ENCODE data around the gene RCAN3.
"Not testable (repeated sequence)": the region's sequence is repeated elsewhere in the genome, so short reads cannot be mapped to it uniquely, and the experiment has no call there.

The RCAN3 gene

DNA sequence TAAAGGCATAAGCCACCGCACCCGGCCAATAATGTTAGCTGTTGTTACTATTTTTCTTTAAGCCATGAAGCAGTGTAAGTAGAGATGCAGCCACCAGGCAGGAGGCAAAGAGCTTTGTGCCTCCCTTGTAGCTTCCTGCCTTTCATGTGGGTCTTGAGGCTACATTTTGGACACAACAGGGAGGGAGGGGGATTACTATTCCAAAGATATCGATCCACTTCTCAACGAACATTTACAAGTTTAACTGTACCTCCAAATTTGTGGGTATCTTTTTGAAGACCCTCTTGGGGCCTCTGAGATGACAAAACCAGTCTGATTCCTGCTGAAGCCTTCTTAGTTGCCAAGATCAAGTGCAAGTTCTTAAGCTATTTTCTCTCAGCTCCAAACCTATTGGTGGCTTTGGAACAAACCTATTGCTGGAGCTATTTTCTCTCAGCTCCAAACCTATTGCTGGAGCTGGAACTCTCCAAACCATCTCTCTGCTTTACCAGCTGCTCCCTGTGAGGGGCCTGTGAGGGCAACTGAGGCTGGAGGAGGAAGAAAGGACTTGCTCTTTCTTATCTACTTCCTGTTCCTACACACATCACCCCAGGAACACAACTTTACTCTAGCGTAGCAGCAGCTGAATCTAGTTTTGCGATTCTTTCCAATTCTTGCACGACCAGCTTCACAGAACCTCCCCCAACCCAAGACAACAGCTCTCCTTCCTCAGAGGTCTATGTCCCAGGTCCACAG lies 16.1 kb upstream of the RCAN3 start:
- DNase-seq (ENCODE audit: low spot score), result no peak

DNA sequence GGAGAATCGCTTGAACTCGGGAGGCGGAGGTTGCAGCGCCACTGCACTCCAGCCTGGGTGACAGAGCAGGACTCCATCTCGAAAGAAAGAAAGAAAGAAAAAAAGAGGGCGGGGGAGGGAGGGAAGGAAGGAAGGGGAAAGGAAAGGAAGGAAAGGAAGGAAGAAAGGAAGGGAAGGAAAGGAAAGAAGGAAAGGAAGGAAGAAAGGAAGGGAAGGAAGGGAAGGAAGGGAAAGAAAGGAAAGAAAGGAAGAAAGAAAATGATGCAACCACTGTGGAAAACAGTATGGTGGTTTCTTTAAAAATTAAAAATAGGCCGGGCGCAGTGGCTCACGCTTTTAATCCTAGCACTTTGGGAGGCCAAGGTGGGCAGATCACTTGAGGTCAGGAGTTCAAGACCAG lies 15.2 kb upstream of the RCAN3 start:
- DNase-seq (ENCODE audit: low spot score), result no peak

GRCh38 chr1:24488159-24488558 lies 14.5 kb upstream of the RCAN3 start:
- not testable (repeated sequence) for DNase-seq (ENCODE audit: low spot score)

- no peak for DNase-seq (ENCODE audit: low spot score)
Observed at GRCh38 chr1:24489674-24490073, 13.0 kb upstream of the RCAN3 start.

DNA sequence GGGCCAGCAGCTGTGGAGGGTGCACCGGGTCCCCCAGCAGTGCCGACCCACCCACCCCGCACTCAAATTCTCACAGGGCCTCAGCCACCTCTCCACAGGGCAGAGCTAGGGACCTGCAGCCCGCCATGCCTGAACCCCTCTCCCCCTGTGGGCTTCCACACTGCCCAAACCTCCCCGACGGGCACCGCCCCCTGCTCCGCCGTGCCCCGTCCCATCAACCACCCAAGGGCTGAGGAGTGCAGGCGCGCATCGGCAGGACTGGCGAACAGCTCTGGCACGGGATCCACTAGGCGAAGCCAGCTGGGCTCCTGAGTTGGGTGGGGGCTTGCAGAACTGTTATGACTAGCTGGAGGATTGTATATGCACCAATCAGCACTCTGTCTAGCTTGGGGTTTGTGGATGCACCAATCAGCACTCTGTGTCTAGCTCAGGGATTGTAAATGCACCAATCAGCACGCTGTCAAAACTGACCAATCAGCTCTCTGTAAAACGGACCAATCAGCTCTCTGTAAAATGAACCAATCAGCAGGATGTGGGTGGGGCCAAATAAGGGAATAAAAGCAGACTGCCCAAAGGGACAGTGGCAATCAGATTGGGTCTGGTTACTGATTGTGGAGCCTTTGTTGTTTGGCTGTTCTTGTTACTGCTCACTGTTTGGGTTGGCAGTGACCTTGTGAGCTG lies 12.4 kb upstream of the RCAN3 start:
- no peak for DNase-seq (ENCODE audit: low spot score)

DNA sequence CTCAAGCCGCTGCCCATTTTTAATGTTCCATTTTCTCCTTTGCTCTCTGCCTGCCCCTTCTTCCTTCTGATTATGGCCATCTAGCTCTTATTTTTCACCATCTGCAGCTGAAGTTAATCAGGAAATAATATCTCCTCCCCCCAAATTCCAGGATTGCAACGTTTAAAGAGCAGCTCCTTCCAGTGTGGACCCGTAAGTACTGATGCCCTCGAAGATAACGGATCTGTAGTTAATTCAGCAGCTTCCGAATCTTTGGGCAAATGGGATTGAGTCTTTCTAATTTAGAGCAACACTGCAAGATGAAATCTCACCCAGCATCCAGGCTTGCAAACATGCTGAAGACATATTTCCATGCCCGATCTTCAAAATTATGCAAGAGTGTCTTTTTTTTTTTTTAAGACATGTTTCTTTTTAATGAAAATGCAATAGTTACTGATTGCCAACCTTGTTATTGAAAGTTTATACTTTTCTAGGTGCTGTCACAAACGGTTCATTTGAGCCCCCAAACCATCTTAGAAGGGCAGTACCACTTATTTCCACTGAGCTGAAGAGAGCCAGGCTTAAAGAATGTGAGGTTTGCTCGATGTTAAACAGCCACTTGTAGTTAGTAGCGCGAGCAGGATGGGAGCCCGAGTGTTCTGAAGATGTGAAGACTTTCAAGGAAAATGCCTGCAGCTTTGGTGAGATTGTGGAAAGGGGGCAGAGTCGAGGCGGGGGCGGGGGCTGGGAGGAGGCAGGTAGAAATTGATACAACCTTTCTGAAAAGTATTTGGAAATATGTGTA lies 10.9 kb upstream of the RCAN3 start:
- DNase-seq (ENCODE audit: low spot score), result peak; percentile 40

- not testable (repeated sequence) for DNase-seq (ENCODE audit: low spot score)
Observed at GRCh38 chr1:24492935-24493334, 9.7 kb upstream of the RCAN3 start.

GRCh38 chr1:24493785-24494184 lies 8.9 kb upstream of the RCAN3 start:
- no peak for DNase-seq (ENCODE audit: low spot score)

GRCh38 chr1:24498589-24498988 lies 4.0 kb upstream of the RCAN3 start:
- DNase-seq (ENCODE audit: low spot score), result no peak

DNA sequence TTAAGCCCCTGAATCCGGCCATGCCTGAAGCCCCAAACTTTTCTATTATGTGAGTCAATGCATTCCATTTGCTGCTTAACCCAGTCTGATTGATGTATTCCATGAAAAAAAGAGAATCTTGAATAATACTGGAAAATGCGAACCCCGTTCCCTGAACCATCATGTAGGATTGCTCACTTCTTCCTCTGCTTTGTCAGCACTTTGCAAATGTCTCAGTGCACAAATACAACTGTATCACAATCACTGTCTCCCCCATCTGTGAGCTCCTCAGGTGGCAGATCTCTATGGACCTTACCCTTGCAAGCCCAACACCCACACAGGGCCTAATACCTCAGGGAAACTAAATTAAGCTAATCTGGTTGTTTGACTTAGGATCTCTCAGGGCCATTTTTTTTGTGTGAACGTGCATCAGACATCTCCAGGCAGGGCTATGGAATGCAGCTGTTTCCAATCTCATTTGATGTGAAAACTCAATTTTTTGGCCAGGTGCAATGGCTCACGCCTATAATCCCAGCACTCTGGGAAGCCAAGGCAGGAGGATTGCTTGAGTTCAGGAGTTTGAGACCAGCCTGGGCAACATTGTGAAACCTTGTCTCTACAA lies 2.1 kb upstream of the RCAN3 start:
- no peak for DNase-seq (ENCODE audit: low spot score)

DNA sequence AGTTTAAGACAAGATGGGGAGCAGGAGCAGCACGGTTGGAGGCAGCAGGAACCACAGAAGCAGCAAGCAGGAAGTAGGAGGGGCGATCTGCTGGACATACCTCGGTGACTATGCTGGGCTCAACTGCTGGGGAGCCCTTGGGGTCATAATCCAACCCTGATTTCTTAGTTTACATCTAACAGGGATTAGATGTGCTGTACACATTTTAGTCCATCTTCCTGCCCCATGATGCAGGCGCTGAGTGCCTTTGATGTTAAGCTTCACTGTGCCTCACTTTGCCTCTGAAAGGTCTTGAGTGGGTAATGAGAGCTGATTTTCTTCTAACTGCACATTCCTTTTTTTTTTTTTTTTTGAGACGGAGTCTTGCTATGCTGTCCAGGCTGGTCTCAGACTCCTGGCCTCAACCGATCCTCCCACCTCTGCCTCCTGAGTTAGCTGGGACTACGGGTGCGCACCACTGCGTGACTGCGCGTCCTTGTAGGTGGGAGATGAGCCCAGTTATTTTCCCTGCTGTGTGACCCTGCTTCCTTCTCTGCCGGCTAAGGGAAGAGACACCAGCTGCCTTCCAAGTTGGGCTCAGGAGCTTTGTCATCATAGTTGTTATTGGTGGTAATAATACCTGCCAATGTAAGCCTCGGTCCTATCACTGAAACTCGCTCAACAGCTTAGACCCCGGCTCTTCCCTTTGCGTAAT lies 1.1 kb upstream of the RCAN3 start:
- DNase-seq (ENCODE audit: low spot score), result no peak

DNA sequence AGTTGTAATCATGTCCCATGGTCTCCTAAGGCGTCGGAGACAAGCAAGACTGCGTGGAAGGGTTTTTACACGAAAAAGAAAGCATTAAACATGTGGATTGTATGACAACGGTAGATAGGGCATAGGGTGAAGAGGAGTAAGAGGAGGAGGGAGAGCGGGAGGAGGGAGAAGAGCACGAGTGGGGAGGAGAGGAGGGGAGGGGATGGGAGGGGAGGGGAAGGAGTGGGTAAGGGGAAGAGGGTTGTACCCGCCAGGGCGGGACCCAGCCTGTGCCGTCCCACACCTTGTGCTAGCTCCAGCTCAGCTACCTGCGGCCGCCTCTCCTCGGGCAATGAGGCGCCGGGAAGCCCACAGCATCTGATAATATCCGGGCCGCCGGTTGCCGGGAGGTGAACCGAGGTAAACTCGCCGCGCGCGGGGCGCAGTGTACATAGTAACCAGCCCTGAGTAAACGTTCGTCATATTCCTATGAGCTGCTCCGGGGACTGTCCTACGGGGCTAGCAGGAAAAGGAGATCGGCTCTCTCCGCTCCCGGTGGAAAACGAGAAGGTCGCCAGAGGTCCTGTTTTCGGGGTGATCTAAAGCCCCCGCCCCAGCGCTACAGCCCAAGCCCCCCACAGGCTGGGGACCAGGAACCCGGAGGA lies 449 bp upstream of the RCAN3 start:
- peak; percentile 77 for DNase-seq (ENCODE audit: low spot score)

DNA sequence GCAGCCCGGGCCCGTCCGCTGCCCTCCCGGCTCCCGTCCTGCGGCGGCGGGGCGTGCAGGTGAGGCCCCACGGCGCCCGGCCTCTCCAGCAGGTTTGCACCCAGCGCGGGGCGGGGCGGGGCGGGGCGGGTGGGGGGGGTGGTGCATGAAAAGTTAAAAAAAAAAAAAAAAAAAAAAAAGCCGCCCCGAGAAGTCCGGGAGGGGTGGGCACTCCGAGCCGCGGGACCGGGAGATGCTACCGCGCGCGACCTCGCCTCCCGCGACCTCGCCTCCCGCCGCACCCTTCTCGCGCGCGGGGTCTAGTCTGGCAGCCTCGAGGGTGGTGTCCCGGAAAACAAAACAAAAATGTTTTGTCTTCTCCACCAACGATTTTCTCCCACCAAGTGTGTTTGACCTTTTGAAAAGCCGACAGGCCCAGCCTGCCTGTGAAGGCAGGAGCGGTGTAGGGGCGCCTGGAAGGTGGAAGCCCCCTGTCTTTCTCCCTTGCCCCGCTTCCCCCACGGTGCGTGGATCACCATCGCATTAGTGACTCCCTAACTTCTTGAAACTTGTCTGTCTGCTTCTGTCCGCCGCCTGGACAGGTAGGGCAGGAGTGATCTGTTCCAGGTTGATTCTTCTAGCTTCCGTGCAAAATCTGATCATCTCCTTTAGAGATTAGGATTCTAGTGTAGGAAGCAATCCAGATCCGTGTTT lies 569 bp downstream of the RCAN3 start:
- DNase-seq (ENCODE audit: low spot score), result no peak

GRCh38 chr1:24503870-24504523 lies 1.4 kb downstream of the RCAN3 start:
- no peak for DNase-seq (ENCODE audit: low spot score)

GRCh38 chr1:24504560-24504959 lies 1.9 kb downstream of the RCAN3 start:
- no peak for DNase-seq (ENCODE audit: low spot score)

DNA sequence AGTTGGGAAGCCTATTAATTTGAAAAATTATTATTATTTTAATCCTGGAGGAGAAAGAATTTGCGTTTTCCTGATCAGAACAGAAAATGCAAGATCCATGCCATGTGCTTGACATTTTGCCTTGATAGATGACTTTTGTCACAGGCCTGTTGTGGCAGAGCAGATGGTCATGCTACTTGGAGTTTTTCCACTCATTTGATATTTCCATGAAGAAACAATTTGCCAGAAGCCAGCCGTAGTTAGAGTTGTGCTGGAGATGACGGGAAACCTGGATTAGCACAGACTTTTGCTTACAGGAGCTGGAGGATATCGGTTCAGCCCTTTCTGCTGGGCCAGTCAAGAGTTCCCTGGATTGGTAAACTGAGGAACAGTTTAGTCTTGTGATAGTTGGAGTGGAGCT lies 3.2 kb downstream of the RCAN3 start:
- DNase-seq (ENCODE audit: low spot score), result no peak

GRCh38 chr1:24506691-24507381 lies 4.2 kb downstream of the RCAN3 start:
- DNase-seq (ENCODE audit: low spot score), result no peak

DNA sequence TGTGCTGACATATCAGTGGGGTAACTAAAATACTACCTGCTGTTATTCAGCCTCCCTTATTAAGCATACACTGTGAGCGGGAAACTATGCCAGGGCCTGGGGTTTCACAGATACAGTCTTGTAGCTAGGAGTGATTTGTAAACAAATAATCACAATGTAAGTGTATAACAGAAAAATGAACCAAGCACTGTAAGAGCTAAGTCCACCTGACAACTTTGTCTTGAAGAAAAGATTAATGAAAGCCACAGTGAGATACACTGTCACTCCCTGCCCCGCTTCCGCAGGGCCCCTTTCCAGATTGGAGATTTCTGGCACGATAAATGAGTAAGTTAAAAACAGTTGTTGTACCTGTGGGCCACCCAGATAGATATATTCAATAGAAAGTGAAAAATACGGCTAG lies 4.8 kb downstream of the RCAN3 start:
- no peak for DNase-seq (ENCODE audit: low spot score)

- no peak for DNase-seq (ENCODE audit: low spot score)
Observed at GRCh38 chr1:24508911-24509310, 6.3 kb downstream of the RCAN3 start.

DNA sequence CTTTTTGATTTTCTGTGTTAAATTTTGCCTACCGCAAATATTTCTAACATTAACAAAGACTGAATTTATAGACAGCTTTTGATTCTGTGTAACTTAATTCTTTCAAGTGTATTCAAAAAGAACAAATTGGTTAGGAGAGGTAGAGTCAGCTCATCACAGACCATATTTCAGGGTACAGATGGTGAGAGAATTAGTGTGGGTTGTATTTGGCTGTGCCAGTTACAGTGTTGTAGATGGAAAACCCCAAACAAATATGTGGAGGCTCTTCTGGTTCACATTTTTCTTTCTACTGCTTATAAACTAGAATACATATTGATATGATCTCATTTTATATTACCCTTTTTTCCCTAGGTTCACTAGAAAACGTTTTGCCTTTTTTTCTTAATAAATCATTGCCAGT lies 11.1 kb downstream of the RCAN3 start:
- DNase-seq (ENCODE audit: low spot score), result no peak
